ENCODE data around the gene FAM43B.
A peak's percentile ranks its signal among the peaks of the same experiment; 100 is the strongest.

The FAM43B gene

DNA sequence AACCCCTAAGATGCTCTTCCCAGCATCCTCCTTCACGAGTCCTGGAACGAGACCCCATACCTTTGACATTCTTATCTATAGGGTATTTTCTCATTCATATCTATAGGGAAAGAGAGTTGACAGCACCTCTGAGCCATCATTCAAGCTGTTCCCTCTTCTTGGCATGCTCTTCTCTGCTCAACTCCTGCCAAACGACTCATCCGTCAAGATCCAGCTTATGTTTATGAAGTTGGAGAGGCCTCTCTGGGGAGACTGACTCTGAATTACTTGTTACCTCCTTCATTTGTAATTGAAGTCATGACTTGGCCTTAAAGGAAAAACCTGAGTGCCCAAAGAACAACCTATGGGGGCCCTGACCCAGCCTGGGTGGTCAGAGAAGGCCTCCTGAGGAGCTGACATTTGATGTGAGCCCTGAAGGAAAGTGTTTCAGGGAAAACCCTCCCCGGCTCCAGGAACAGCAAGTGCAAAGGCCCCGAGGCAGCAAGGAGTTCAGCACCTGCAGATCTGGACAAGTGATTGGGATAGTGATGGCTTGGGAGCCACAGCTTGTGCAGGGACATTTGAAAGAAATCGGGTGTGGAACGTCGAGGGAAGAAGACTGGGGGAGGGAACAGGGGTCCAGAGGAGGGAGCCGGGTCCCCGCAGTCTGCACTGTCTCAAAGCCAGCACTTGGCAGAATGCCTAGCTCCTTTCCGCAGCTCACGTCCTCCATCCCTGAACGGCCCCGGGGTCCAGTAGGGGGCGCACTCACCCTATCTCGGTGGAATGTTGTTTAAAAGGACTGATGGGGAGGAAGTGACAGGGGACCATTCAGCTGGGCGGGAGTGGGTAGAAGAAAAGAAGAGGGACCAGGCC is 22.5 kb downstream of the FAM43B start:
- no peak overlapping the region for H3K4me3 ChIP-seq (ENCODE audit: low read depth in 1 of 2, low read length in 2 of 2)
- no peaks in the 10 kb centered on the region for H3K79me2 ChIP-seq (ENCODE audit: insufficient read depth, low read length)
- no peak overlapping the region for H3K4me2 ChIP-seq (ENCODE audit: insufficient read depth, low read length)
- H3K9ac ChIP-seq (ENCODE audit: low read depth, low read length), result no peak overlapping the region
- no peak overlapping the region for H3K27ac ChIP-seq (ENCODE audit: low read length)
- H3K9me3 ChIP-seq (ENCODE audit: insufficient read depth, low read length, severe bottlenecking), result no peaks in the 10 kb centered on the region
- H3K27me3 ChIP-seq (ENCODE audit: insufficient read depth, low read length, poor library complexity), result peaks cover 4% of the 10 kb centered on the region
- peak; percentile 68 for DNase-seq
- TF ChIP-seq EZH2 (IDR thresholded peaks at IDR 0.05; ENCODE audit: borderline replicate concordance, low read depth, low read length, severe bottlenecking) (no peak), CTCF (IDR thresholded peaks at IDR 0.05; ENCODE audit: borderline replicate concordance, extremely low read depth, low read length, poor library complexity, severe bottlenecking) (peak; percentile 84)
- ATAC-seq (ENCODE audit: insufficient read depth, low read depth), result peak; percentile 82
- H3K36me3 ChIP-seq (ENCODE audit: insufficient read depth, low read length), result no peaks in the 10 kb centered on the region
- H2AFZ ChIP-seq (ENCODE audit: low read depth, low read length), result no peak overlapping the region
- H4K20me1 ChIP-seq (ENCODE audit: insufficient read depth, low read length), result no peaks in the 10 kb centered on the region
- H3K4me1 ChIP-seq (ENCODE audit: insufficient read depth, low read length), result no peaks in the 10 kb centered on the region

GRCh38 chr1:20575541-20576336 is 23.4 kb downstream of the FAM43B start:
- H3K27me3 ChIP-seq (ENCODE audit: insufficient read depth, low read length, poor library complexity), result peaks cover 4% of the 10 kb centered on the region
- H3K4me2 ChIP-seq (ENCODE audit: insufficient read depth, low read length), result no peak overlapping the region
- no peaks in the 10 kb centered on the region for H3K9me3 ChIP-seq (ENCODE audit: insufficient read depth, low read length, severe bottlenecking)
- ATAC-seq (ENCODE audit: insufficient read depth, low read depth), result no peak
- no peaks in the 10 kb centered on the region for H4K20me1 ChIP-seq (ENCODE audit: insufficient read depth, low read length)
- no peak for DNase-seq
- no peak overlapping the region for H3K4me3 ChIP-seq (ENCODE audit: low read depth in 1 of 2, low read length in 2 of 2)
- no peak overlapping the region for H2AFZ ChIP-seq (ENCODE audit: low read depth, low read length)
- H3K36me3 ChIP-seq (ENCODE audit: insufficient read depth, low read length), result no peaks in the 10 kb centered on the region
- no peak for TF ChIP-seq CTCF (IDR thresholded peaks at IDR 0.05; ENCODE audit: borderline replicate concordance, extremely low read depth, low read length, poor library complexity, severe bottlenecking)
- TF ChIP-seq EZH2 (IDR thresholded peaks at IDR 0.05; ENCODE audit: borderline replicate concordance, low read depth, low read length, severe bottlenecking), result no peak
- no peaks in the 10 kb centered on the region for H3K4me1 ChIP-seq (ENCODE audit: insufficient read depth, low read length)
- no peak overlapping the region for H3K9ac ChIP-seq (ENCODE audit: low read depth, low read length)
- H3K79me2 ChIP-seq (ENCODE audit: insufficient read depth, low read length), result no peaks in the 10 kb centered on the region
- H3K27ac ChIP-seq (ENCODE audit: low read length), result no peak overlapping the region

GRCh38 chr1:20578062-20578461 is 25.7 kb downstream of the FAM43B start:
- TF ChIP-seq EZH2 (IDR thresholded peaks at IDR 0.05; ENCODE audit: borderline replicate concordance, low read depth, low read length, severe bottlenecking), result no peak
- TF ChIP-seq CTCF (IDR thresholded peaks at IDR 0.05; ENCODE audit: borderline replicate concordance, extremely low read depth, low read length, poor library complexity, severe bottlenecking), result no peak
- no peak overlapping the region for H3K4me2 ChIP-seq (ENCODE audit: insufficient read depth, low read length)
- no peak overlapping the region for H3K9ac ChIP-seq (ENCODE audit: low read depth, low read length)
- no peaks in the 10 kb centered on the region for H3K9me3 ChIP-seq (ENCODE audit: insufficient read depth, low read length, severe bottlenecking)
- H3K27ac ChIP-seq (ENCODE audit: low read length), result no peak overlapping the region
- no peak for DNase-seq
- H3K4me1 ChIP-seq (ENCODE audit: insufficient read depth, low read length), result no peaks in the 10 kb centered on the region
- no peaks in the 10 kb centered on the region for H4K20me1 ChIP-seq (ENCODE audit: insufficient read depth, low read length)
- no peak for ATAC-seq (ENCODE audit: insufficient read depth, low read depth)
- no peak overlapping the region for H3K4me3 ChIP-seq (ENCODE audit: low read depth in 1 of 2, low read length in 2 of 2)
- no peaks in the 10 kb centered on the region for H3K36me3 ChIP-seq (ENCODE audit: insufficient read depth, low read length)
- H2AFZ ChIP-seq (ENCODE audit: low read depth, low read length), result no peak overlapping the region
- no peaks in the 10 kb centered on the region for H3K79me2 ChIP-seq (ENCODE audit: insufficient read depth, low read length)
- peaks cover 4% of the 10 kb centered on the region for H3K27me3 ChIP-seq (ENCODE audit: insufficient read depth, low read length, poor library complexity)
